GM19023 (cell line): ENCODE results near the gene ADARB2.
"Not testable (repeated sequence)": the region's sequence is repeated elsewhere in the genome, so short reads cannot be mapped to it uniquely, and the experiment has no call there.

Experiments used
- ATAC-seq: cut with Tn5 transposase; IDR thresholded peaks from one replicate; pipeline ENCODE4 v1.9.1; 2021; ENCODE audit warnings: mild to moderate bottlenecking, moderate library complexity; ENCODE audit not compliant: unreplicated experiment

Gene ADARB2

GRCh38 chr10:1449572-1450205 lies 287.6 kb downstream of the ADARB2 start:
- no peak for ATAC-seq

GRCh38 chr10:1449021-1449420 lies 288.3 kb downstream of the ADARB2 start:
- no peak for ATAC-seq

GRCh38 chr10:1448252-1448930 lies 288.9 kb downstream of the ADARB2 start:
- no peak for ATAC-seq

GRCh38 chr10:1444826-1445225 lies 292.5 kb downstream of the ADARB2 start:
- ATAC-seq: no peak

GRCh38 chr10:1440897-1441296 lies 296.4 kb downstream of the ADARB2 start:
- ATAC-seq: no peak

- ATAC-seq: no peak
Measured at GRCh38 chr10:1434912-1435692, 302.2 kb downstream of the ADARB2 start.

GRCh38 chr10:1434202-1434601 lies 303.1 kb downstream of the ADARB2 start:
- no peak for ATAC-seq

- no peak for ATAC-seq
Measured at GRCh38 chr10:1432161-1432560, 305.2 kb downstream of the ADARB2 start.

GRCh38 chr10:1431229-1431628 lies 306.1 kb downstream of the ADARB2 start:
- no peak for ATAC-seq

GRCh38 chr10:1427521-1428186 lies 309.7 kb downstream of the ADARB2 start:
- ATAC-seq: not testable (repeated sequence)

GRCh38 chr10:1426786-1427185 lies 310.5 kb downstream of the ADARB2 start:
- no peak for ATAC-seq

GRCh38 chr10:1425879-1426278 lies 311.4 kb downstream of the ADARB2 start:
- ATAC-seq: peak; percentile 68

- ATAC-seq: no peak
Measured at GRCh38 chr10:1424648-1425047, 312.7 kb downstream of the ADARB2 start.

- no peak for ATAC-seq
Measured at GRCh38 chr10:1423676-1424253, 313.6 kb downstream of the ADARB2 start.

- ATAC-seq: no peak
Measured at GRCh38 chr10:1422275-1422674, 315.1 kb downstream of the ADARB2 start.

- ATAC-seq: peak; percentile 92
Measured at GRCh38 chr10:1420661-1421362, 316.5 kb downstream of the ADARB2 start.

- no peak for ATAC-seq
Measured at GRCh38 chr10:1419796-1420610, 317.3 kb downstream of the ADARB2 start.

- no peak for ATAC-seq
Measured at GRCh38 chr10:1418031-1418550, 319.2 kb downstream of the ADARB2 start.

- ATAC-seq: no peak
Measured at GRCh38 chr10:1417574-1417973, 319.8 kb downstream of the ADARB2 start.
